GM10248 (cell line): ENCODE data around the gene EPM2AIP1.

Experiments
- CTCF ChIA-PET: fragments of 300-600 bp; sonication (Branson Sonifier 250); formaldehyde crosslinking; extraction: SDS; loops from one replicate; lab custom pipeline; 2021; ENCODE audit warnings: antibody characterized with exemption; lab: Yijun Ruan, JAX
- POLR2A ChIA-PET: fragments of 350-650 bp; sonication (Branson Sonifier 250); formaldehyde crosslinking; extraction: SDS; loops from one replicate; lab custom pipeline; 2020; ENCODE audit warnings: antibody characterized with exemption; lab: Yijun Ruan, JAX
- DNase-seq: peaks from one replicate; pipeline ENCODE4 v3.0.0; 2012; ENCODE audit errors: extremely low spot score
- TF ChIP-seq, protein P1 (sequence below): IDR thresholded peaks from 2 replicates; pipeline ENCODE4 v1.5.1; 2012; ENCODE audit warnings: mild to moderate bottlenecking, low read depth; ENCODE audit errors: extremely low read depth, missing control alignments, control extremely low read depth

Gene EPM2AIP1

DNA sequence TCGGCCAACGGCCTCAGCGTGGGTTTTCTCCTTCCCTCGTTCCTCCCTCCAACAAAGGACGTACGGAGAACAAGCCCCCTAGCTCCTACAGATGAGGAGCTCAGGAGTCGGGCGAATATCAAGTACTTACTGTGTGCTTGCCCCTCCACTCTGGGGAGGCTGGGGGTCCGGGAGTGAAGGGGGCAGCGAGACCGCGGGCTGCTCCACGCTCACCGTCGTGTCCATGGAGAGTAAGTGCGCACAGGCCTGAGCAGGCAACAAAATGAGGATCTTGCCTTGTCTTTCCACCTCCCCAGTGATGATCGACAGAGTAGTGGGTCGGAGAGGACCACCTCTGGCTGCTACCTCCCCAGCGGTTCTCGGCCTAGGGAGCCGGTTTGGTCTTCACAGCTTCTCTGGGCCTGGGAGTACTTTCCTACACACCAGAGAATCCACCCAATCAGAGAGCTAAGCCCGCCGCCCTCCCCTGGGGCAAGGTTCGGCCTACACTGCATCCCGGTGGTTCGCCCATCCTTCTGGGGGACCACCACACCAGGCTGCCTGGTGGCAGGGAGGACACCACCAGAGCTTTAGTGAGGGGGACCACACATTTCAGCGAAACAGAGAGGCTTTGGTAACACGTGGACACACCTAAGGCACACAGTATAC lies 47.5 kb downstream of the EPM2AIP1 start:
- POLR2A ChIA-PET: interaction anchor here (0.6 kb wide), 1 partner anchor 44 kb away, joined by 7 read pairs; no protein-coding TSS in a partner anchor
- CTCF ChIA-PET: interaction anchor here (1.0 to 4.7 kb wide), 5 partner anchors 9 to 48 kb away, joined by 3 to 36 read pairs (median 10); no protein-coding TSS in a partner anchor
- TF ChIP-seq, protein P1, sequence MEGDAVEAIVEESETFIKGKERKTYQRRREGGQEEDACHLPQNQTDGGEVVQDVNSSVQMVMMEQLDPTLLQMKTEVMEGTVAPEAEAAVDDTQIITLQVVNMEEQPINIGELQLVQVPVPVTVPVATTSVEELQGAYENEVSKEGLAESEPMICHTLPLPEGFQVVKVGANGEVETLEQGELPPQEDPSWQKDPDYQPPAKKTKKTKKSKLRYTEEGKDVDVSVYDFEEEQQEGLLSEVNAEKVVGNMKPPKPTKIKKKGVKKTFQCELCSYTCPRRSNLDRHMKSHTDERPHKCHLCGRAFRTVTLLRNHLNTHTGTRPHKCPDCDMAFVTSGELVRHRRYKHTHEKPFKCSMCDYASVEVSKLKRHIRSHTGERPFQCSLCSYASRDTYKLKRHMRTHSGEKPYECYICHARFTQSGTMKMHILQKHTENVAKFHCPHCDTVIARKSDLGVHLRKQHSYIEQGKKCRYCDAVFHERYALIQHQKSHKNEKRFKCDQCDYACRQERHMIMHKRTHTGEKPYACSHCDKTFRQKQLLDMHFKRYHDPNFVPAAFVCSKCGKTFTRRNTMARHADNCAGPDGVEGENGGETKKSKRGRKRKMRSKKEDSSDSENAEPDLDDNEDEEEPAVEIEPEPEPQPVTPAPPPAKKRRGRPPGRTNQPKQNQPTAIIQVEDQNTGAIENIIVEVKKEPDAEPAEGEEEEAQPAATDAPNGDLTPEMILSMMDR: no peak
- DNase-seq: no peak

DNA sequence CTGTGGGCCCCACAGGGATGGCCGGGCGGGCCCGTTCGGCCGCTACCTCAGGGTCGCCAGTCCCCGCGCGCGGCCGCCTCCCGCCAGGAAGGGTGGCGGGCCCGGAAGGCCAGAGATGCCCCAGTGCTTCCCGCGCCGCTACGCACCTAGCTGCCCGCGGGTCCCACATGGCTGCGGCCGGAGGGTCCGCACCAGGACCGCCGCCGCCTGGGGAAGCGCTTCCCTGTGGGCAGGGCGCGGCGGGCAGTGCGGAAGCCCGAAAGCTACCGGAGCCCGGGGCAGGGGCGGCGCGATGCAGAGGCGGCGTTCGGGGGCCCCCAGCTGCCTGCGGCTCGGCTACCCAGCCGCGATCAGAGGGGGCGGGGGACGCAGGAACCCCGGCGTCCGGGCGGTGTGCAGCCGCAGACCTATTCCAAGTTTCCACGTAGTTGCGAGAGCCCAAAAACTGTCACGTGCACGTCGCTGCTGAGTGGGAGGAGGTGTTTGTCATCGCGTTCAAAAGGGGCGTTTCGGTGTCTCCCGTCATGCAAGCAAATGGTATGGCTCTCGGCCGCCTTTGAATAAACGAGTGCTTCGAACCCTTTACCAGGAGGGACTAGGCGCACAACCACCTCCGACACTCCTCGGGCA lies 48.2 kb downstream of the EPM2AIP1 start, which contains the start of gene TRANK1:
TSS of gene TRANK1 (minus strand) at position 414 of the 630 bp plus-strand sequence. CDS start at position 169, 245 bp downstream.
- CTCF ChIA-PET: interaction anchor here (1.0 to 4.7 kb wide), 6 partner anchors 10 to 47 kb away, joined by 3 to 36 read pairs (median 11); no protein-coding TSS in a partner anchor
- TF ChIP-seq, protein P1: no peak
- POLR2A ChIA-PET: no interaction called here
- DNase-seq: peak; percentile 72

DNA sequence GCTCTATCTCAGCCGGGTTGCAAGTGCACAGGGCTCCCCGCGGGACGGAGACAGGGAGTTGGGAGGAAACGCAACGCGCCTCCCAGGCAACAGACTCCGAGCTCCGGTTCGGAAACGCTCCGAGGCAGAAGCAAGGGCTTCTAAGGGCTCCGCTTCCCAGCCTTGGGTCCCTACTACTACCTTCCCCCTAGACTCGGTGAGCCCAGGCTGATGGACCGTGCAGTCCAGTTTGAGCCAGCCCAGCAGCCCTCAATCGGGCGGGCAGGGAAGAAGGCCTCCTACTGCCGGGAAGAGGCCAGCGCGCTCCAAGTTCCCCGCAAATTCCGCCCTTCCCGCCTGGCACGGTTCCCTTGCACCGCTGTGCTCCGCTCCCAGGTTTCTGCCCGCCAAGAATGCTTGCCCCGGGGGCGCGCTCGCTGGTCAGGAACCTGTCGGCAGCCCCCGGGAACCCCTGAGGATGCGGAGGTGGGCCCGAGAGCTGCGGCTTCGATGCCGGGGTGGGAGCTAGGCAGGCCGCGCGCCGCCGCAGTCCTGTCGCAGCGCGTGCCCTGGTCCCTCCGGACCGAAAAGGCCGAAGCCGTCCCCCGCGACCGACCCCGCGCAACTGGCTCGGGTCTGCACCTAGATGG lies 48.8 kb downstream of the EPM2AIP1 start:
- DNase-seq: peak; percentile 53
- TF ChIP-seq, protein P1: peak; percentile 6
- ChIA-PET POLR2A (no interaction called here), CTCF (interaction anchor here (1.0 to 4.7 kb wide), 9 partner anchors 9 to 46 kb away, joined by 3 to 36 read pairs (median 4); no protein-coding TSS in a partner anchor)

DNA sequence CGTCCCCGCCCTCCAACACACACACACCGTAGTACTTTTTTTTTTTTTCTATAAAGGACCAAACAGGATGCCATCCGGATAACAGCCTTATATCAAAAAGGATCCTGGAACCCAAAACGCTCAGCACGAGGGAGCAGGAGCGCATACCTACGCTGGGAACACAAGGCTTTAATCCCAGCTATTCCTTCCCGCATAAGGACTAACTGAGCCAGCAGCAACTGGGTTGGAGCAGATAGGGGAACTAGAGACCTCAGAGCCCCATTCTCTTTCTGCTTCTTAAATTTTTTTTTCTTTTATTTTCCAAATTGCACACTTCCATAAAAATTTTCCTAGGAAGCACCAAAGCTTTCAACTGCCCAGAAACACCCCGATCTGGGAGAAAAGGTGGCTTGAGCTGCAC lies 49.3 kb downstream of the EPM2AIP1 start:
- TF ChIP-seq, protein P1: no peak
- no peak for DNase-seq
- CTCF ChIA-PET: interaction anchor here (1.1 to 4.7 kb wide), 7 partner anchors 11 to 39 kb away, joined by 3 to 36 read pairs (median 10); no protein-coding TSS in a partner anchor
- POLR2A ChIA-PET: no interaction called here

DNA sequence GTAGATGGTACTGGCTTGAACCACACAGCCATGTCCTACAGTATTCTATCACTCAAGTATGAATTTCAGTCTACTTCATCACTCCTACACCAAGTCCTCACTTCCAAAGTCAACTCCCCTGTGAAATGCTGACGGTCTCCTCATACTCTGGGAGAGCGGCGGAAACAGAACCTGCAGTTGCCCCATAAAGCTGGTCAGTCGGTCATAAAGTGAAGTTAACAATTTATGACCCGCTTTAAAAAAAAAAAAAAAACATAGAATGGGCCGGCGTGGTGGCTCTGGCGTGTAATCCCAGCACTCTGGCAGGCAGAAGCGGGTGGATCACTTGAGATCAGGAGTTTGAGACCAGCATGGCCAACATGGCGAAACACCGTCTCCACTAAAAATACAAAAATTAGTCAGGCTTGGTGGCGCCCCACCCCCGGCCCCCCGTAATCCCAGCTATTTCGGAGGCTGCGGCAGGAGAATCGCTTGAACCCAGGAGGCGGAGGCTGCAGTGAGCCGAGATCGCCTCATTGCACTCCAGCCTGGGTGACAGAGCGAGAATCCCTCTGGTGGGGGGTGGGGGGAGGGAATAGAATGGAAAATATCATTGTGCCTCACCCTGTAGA lies 50.2 kb downstream of the EPM2AIP1 start:
- TF ChIP-seq, protein P1: no peak
- ChIA-PET POLR2A (no interaction called here), CTCF (interaction anchor here (1.9 to 4.7 kb wide), 4 partner anchors 10 to 38 kb away, joined by 4 to 36 read pairs (median 16); no protein-coding TSS in a partner anchor)

More for the DNA sequence above, 50.2 kb downstream of the EPM2AIP1 start:
- DNase-seq: no peak
